NCI-H345 (cell line): ENCODE results near the gene COL27A1.
A peak's percentile ranks its signal among the peaks of the same experiment; 100 is the strongest.

ENCODE experiments used
- DNase-seq: peaks from one replicate; lab custom pipeline; 2025; lab: John Stamatoyannopoulos, UW

The COL27A1 gene

GRCh38 chr9:114287763-114288192, 132.4 kb downstream of the COL27A1 start:
- peak; percentile 18 for DNase-seq

- DNase-seq = no peak
Observed at GRCh38 chr9:114288193-114289091, 133.1 kb downstream of the COL27A1 start.

- DNase-seq = no peak
Observed at GRCh38 chr9:114289106-114289505, 133.8 kb downstream of the COL27A1 start.

GRCh38 chr9:114289571-114290481, 134.5 kb downstream of the COL27A1 start:
- no peak for DNase-seq

GRCh38 chr9:114290561-114290986, 135.2 kb downstream of the COL27A1 start:
- DNase-seq = no peak

GRCh38 chr9:114291064-114291474, 135.7 kb downstream of the COL27A1 start:
- DNase-seq = peak; percentile 65

GRCh38 chr9:114291886-114292590, 136.7 kb downstream of the COL27A1 start:
- no peak for DNase-seq

- DNase-seq = no peak
Observed at GRCh38 chr9:114294664-114295063, 139.3 kb downstream of the COL27A1 start.

GRCh38 chr9:114296338-114296737, 141.0 kb downstream of the COL27A1 start:
- no peak for DNase-seq

GRCh38 chr9:114299286-114300152, 144.2 kb downstream of the COL27A1 start:
- DNase-seq = no peak

GRCh38 chr9:114300153-114300845, 145.0 kb downstream of the COL27A1 start:
- DNase-seq = no peak

- no peak for DNase-seq
Observed at GRCh38 chr9:114300846-114301797, 145.8 kb downstream of the COL27A1 start.

- DNase-seq = no peak
Observed at GRCh38 chr9:114301798-114302565, 146.6 kb downstream of the COL27A1 start.

GRCh38 chr9:114302727-114303126, 147.4 kb downstream of the COL27A1 start:
- no peak for DNase-seq

GRCh38 chr9:114303571-114303970, 148.2 kb downstream of the COL27A1 start:
- DNase-seq = no peak

GRCh38 chr9:114303977-114304376, 148.6 kb downstream of the COL27A1 start:
- DNase-seq = no peak

- DNase-seq = no peak
Observed at GRCh38 chr9:114304416-114305188, 149.3 kb downstream of the COL27A1 start.

GRCh38 chr9:114307899-114308267, 152.5 kb downstream of the COL27A1 start:
- DNase-seq = no peak
